Astrocyte of the cerebellum (primary cell): ENCODE measurements around the gene ANKS6.

Source experiments
- DNase-seq: peaks from one replicate; pipeline ENCODE4 v3.0.0-alpha.2; 2011; ENCODE audit warnings: low read depth
- H3K4me3 ChIP-seq: 2 replicates; pipeline ENCODE4 v1.5.1; 2011; ENCODE audit warnings: mild to moderate bottlenecking, low read depth, low read length, moderate library complexity
- in situ Hi-C: cut with HindIII; loops from 2 replicates; pipeline ENCODE4 v1.10.0; 2017; ENCODE audit warnings: low sequenced_read_pairs
- TF ChIP-seq, protein P1 (sequence below): IDR thresholded peaks from 2 replicates; pipeline ENCODE4 v1.5.1; 2012; ENCODE audit warnings: low read length, low read depth, moderate library complexity, mild to moderate bottlenecking; ENCODE audit errors: missing control alignments

Gene ANKS6

GRCh38 chr9:98830554-98830953, 34.2 kb upstream of the ANKS6 start:
- no peak for DNase-seq
- in situ Hi-C loops, result no loop called here
- TF ChIP-seq, protein P1, sequence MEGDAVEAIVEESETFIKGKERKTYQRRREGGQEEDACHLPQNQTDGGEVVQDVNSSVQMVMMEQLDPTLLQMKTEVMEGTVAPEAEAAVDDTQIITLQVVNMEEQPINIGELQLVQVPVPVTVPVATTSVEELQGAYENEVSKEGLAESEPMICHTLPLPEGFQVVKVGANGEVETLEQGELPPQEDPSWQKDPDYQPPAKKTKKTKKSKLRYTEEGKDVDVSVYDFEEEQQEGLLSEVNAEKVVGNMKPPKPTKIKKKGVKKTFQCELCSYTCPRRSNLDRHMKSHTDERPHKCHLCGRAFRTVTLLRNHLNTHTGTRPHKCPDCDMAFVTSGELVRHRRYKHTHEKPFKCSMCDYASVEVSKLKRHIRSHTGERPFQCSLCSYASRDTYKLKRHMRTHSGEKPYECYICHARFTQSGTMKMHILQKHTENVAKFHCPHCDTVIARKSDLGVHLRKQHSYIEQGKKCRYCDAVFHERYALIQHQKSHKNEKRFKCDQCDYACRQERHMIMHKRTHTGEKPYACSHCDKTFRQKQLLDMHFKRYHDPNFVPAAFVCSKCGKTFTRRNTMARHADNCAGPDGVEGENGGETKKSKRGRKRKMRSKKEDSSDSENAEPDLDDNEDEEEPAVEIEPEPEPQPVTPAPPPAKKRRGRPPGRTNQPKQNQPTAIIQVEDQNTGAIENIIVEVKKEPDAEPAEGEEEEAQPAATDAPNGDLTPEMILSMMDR, result no peak
- no peak overlapping the region for H3K4me3 ChIP-seq

DNA sequence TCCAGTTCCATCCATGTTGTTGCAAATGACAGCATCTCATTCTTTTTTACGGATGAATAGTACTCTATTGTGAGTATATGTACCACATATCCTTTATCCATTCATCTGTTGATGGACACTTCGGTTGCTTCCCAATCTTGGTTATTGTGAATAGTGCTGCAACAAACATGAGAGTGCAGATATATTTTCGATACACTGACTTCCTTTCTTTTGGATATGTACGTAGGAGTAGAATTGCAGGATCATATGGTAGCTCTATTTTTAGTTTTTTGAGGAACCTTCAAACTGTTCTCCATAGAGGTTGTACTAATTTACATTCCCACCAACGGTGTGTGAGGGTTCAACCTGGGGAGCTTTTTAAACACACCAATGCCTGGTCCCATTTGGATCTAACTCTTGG, 33.4 kb upstream of the ANKS6 start:
- DNase-seq, result no peak
- TF ChIP-seq, protein P1, result no peak
- in situ Hi-C loops, result no loop called here
- no peak overlapping the region for H3K4me3 ChIP-seq

GRCh38 chr9:98826716-98827115, 30.4 kb upstream of the ANKS6 start:
- in situ Hi-C loops, result no loop called here
- no peak for DNase-seq

GRCh38 chr9:98825414-98825813, 29.1 kb upstream of the ANKS6 start:
- in situ Hi-C loops, result no loop called here

More at GRCh38 chr9:98826716-98827115, 30.4 kb upstream of the ANKS6 start:
- TF ChIP-seq, protein P1, result no peak
- H3K4me3 ChIP-seq, result no peak overlapping the region

GRCh38 chr9:98823666-98824334, 27.4 kb upstream of the ANKS6 start:
- in situ Hi-C loops, result no loop called here
- TF ChIP-seq, protein P1, result no peak
- DNase-seq, result no peak
- no peak overlapping the region for H3K4me3 ChIP-seq

More at GRCh38 chr9:98825414-98825813, 29.1 kb upstream of the ANKS6 start:
- no peak for DNase-seq
- H3K4me3 ChIP-seq, result no peak overlapping the region
- TF ChIP-seq, protein P1, result no peak

DNA sequence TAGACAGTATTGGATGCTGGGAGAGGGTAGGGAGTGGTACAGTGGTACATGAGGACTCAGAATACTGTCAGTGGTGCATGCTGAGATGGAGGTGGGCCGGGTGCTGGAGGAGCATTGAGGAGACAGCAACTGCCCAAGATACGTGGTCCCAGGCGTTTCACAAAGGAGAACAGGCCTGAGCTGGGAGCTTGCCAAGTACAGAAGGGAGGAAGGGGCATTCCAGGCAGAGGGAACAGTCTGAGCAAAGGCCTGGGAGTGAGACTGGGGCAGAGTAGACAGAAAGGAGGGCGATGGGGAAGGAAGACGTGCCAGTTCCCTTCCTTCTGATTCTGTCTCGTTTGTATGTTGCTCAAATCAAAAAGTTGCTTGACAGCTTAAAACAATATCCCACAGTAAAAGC, 26.3 kb upstream of the ANKS6 start:
- no peak overlapping the region for H3K4me3 ChIP-seq
- TF ChIP-seq, protein P1, result no peak
- DNase-seq, result no peak
- in situ Hi-C loops, result no loop called here

GRCh38 chr9:98821831-98822230, 25.5 kb upstream of the ANKS6 start:
- TF ChIP-seq, protein P1, result no peak
- no peak for DNase-seq
- in situ Hi-C loops, result no loop called here
- H3K4me3 ChIP-seq, result no peak overlapping the region
